GM12873 (cell line): ENCODE measurements around the gene KLF12.

Source experiments
- TF ChIP-seq, protein P1 (sequence below): IDR thresholded peaks from 2 replicates; pipeline ENCODE4 v1.5.1; 2012; ENCODE audit warnings: low read depth, mild to moderate bottlenecking, moderate library complexity, low read length, control low read depth; ENCODE audit not compliant: insufficient read depth; ENCODE audit errors: missing control alignments

The KLF12 gene

DNA sequence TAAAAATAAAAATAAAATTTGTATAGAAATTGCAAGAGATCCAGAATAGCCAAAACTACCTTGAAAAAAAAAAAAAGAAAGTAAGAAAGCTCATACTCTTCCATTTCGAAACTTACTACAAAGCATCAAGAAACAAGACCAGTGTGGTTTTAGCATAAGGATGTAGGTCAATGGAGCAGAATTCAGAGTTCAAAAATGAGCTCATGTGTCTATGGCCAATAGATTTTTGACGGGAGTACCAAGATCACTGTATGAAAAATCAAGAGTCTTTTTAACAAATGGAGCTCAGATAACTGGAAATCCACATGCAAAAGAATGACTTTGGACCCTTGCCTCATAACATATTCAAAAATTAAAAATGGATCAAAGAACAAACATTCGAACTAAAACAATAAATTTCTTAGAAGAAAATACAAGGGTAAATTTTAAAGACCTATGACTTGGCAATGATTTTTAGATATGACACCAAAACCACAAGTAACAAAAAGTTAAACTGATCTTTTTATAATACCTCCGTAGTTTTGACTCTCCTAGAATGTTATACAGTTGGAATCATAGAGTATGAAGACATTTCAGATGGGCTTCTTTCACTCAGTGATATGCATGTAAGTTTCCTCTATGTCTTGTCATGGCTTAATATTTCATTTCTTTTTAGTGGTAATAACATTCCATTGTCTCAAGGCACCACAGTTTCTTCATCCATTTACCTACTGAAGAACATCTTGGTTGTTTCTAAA is 43.2 kb downstream of the KLF12 start:
- TF ChIP-seq, protein P1, sequence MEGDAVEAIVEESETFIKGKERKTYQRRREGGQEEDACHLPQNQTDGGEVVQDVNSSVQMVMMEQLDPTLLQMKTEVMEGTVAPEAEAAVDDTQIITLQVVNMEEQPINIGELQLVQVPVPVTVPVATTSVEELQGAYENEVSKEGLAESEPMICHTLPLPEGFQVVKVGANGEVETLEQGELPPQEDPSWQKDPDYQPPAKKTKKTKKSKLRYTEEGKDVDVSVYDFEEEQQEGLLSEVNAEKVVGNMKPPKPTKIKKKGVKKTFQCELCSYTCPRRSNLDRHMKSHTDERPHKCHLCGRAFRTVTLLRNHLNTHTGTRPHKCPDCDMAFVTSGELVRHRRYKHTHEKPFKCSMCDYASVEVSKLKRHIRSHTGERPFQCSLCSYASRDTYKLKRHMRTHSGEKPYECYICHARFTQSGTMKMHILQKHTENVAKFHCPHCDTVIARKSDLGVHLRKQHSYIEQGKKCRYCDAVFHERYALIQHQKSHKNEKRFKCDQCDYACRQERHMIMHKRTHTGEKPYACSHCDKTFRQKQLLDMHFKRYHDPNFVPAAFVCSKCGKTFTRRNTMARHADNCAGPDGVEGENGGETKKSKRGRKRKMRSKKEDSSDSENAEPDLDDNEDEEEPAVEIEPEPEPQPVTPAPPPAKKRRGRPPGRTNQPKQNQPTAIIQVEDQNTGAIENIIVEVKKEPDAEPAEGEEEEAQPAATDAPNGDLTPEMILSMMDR: no peak

GRCh38 chr13:74090397-74090796 is 43.8 kb downstream of the KLF12 start:
- TF ChIP-seq, protein P1: no peak

GRCh38 chr13:74087357-74087756 is 46.8 kb downstream of the KLF12 start:
- TF ChIP-seq, protein P1: no peak
